GM19023 (cell line): ENCODE results near the gene MTCL1.

Experiments used
- ATAC-seq: cut with Tn5 transposase; IDR thresholded peaks from one replicate; pipeline ENCODE4 v1.9.1; 2021; ENCODE audit warnings: mild to moderate bottlenecking, moderate library complexity; ENCODE audit not compliant: unreplicated experiment

Gene MTCL1

DNA sequence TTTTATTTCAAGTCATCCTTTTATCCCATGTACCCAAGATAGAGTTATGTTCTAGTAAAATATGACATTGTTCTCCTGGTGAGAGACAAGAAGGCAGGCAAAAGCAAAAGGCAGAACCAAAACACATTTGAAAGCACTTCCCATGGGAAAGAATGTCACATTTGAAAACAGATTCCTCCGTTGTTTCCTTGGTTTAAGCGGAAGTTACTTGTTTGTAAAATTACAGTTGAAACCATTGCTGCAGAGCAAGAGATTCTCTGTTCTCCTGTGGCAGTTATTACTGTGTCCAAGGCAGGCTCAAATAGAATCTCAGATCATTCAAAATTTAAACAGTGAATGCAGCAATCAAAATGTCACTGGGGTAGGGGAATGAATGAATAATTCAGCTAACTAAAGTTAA lies 149.6 kb downstream of the MTCL1 start:
- no peak for ATAC-seq

DNA sequence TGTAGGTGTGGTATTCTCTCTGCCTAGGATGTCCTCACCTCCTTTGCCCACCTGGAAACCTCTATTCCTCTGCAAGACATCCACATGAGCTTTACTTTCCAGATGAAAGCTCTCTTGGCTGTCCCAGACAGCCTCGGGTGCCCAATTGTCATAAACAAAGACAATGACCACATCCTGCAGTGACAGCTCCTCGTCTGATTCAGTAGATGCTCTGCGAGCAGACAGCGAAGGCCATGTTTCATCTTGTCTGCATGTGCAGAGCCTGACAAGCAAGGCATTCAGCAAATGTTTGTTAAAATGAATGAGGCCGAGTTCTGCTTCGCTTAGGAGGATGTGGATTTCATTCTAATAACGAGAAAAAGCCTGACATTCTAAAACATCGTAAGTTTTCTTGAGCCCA lies 150.9 kb downstream of the MTCL1 start:
- ATAC-seq = no peak

DNA sequence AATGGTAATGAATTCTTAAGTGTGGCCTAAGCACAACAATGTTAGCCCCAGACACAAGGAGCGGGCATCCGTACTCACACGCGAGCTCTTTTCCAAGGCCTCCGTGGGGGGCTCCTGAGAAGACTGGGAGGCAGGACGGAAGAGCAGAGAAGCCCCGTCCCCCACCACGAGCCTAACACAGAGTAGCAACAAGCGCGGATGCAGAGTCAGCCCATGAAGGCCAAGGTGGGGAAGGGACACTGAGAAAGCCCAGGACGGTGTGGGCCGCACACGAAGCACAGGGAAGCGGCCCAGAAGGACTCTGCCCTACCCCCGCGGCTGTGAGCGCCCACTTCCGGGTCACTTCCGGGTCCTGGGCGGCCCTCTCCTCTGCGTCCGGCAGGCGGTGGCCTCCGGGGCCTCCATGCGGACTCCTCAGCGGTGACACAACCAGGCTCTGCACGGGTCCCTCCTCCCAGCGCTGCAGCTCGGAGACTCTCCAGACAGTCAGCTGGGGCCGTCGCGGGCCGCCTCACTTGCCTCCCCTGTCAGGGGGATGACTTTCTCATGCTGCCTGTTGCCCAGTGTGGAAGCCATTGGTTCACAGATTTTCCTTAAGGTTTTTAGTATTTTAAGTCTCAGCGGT lies 151.5 kb downstream of the MTCL1 start:
- ATAC-seq = no peak

DNA sequence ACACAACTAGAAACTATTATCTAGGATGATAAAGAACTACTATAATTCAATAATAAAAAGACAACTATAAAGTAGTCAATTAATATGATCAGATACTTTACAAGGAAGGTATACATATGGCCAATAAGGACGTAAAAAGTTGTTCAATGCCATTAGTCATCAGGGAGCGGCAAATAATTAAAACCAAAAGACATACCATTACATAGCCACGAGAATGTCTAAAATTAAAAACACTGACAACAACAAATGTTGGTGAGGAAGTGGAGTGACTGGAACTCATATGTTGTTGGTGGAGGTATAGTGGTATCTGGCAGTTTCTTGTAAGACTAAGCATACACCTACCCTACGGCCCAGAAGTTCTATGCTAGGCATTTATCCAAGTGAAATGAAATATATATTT lies 152.4 kb downstream of the MTCL1 start:
- no peak for ATAC-seq

DNA sequence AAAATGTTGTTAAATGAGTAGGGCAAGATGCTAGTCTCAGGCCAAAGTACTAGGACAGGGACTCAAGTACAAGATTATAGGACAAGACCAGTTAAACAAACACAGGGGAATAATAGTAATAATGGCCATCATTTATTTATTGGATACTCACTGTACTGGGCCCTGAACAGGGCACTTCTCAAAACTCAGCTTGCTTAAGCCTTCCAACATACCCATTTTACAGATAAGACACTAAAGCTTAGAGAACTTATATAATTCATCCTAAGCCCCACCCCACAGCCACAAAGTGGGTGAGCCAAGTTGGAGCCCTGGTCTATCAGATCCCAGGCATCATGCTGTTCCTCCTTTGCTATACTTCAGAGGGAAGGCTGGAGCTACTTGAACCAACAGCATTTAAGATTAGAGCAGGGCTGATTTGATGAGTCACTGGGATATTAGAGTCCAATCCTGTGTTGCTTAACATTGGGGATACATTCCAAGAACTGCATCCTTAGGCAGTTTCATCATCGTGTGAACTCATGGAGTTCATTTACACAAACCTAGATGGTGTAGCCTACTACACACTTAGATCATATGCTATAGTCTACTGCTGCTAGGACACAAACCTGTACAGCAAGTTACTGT lies 153.6 kb downstream of the MTCL1 start:
- ATAC-seq = no peak

DNA sequence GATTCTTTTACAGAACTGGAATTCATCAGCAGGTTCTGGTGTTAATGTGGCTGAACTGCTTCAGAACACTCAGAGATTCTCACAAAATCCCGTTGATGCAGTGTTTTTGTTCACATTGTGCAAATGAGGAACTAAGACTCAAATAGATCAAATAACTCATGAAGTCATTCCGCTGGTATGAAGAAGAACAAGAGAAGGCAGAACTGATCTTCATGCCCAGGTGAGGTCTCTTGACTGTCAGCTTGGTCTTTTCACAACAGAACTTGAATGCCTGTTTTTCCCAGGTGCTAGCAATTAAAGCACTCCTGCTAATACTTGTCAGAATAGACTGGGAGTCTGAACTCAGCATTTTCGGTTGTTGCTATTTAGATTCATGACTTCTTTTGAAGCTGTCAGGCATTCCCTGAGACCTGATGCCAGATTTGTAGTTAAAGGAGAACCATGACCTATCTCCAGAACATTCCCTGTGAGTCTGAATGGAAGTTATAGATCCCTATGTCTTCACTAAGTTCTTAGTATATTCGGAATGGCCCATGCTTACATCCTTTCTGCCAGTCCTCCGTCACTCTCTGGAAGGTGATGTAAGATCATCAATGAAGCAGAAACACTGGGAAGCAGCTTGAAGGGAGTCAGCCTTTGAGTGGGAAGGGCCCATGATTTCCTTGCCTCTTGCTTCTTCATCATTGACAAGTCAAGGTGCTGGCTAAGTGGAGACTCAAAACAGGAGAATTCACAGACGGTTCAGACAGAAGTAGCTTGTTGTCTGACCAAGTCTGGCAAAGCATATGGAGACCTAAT lies 155.7 kb downstream of the MTCL1 start:
- no peak for ATAC-seq

DNA sequence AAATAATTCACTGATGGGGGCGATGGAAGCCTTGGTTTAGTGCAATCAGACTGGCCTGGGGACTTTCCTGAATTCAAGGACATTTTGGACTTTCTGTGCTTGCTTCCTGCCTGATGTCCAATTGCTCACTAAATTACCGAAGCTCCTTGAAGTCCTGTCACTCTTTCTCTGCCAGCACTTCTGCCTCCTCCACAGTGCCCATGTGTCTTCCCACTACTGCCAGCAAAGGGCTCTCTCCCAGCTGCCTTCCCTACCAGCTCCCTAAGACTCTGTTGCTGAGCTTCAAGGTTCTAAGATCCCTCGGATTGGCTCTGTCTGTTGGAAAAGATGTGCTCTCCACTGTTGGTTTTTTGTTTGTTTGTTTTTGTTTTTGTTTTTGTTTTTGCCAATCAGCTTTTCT lies 158.1 kb downstream of the MTCL1 start:
- no peak for ATAC-seq

DNA sequence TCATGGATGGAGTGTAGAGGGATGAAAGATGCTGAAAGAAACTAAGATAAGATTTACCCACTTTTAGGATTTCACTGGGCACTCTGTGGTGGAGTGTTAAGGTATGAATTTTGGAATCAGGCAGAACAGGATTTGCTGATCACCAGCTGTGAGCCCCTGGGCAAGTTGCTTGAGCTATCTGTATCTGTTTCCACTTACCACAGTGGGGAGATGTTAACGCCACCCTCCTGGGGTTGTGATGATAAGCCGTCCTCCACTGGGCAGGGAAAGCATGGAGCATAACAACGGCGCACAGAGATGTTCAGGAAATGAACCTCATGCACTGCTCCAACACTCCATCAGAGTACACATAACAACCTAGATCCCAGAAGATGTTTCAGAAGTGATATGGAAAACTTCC lies 160.6 kb downstream of the MTCL1 start:
- ATAC-seq = no peak

DNA sequence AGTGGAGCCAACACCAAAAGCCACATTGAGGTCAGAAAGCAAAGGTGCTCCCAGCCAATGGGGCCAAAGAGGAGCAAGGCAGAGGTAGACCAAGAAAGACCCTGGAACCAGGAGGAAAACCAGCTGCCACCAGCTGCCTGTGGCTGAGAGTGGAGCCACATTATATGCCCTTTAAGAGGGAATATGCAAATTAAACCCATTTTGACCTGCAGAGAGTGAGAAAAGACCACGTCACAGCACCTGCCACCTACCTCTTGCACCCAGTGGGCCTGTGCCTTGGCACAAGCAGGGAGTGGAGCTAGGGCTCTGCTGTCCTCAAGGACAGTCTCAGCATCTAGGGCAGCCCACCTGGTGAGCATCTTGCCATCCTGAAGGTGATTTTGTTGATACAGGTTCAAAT lies 161.3 kb downstream of the MTCL1 start:
- no peak for ATAC-seq

DNA sequence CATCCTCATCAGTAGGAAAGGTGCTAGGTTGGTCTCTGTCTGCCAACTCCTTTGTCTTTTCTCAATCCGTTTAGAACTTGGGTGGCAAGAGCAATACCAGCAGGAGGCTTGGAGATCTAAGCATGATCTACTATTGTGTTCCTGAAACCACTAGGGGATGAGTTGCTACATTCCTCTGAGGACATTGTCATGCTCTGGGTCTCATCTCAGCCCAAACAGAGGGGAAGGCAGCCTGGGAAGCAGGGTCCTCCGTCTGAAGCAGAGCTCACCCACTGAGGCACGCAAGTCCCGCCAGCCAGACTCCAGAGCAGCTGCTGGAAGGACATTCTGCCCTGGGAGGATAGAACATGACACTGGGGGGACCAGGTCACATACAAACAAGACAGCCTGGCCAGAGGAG lies 162.9 kb downstream of the MTCL1 start:
- ATAC-seq = no peak

DNA sequence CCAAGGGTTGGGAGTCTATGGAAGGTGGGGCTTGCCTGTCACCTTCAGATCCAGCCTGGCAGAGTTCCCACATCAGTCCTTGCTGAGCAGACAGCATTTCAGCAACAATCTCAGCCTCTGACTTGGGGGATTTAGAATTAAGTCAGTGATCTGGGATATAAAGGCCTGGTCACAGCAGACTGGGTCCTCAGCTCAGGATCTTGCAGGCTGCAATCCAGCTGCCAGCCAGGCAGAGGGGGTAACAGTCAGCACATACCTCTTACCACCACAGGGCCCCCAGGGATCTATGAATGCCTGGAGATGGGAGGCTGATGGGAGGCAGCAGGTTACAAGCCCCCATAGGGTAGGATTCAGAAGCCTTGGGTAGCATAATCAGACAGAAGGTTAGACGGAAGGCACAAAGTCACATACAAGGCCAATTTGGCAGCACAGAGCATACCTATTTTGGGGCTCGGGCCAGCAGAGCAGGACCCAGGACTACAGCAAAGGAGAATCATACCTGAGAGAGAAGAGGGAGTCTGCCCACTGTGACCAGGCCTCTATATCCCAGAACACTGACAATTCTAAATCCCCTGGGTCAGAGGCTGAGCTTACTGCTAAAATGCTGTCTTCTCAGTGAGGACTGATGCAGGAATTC lies 163.5 kb downstream of the MTCL1 start:
- no peak for ATAC-seq

DNA sequence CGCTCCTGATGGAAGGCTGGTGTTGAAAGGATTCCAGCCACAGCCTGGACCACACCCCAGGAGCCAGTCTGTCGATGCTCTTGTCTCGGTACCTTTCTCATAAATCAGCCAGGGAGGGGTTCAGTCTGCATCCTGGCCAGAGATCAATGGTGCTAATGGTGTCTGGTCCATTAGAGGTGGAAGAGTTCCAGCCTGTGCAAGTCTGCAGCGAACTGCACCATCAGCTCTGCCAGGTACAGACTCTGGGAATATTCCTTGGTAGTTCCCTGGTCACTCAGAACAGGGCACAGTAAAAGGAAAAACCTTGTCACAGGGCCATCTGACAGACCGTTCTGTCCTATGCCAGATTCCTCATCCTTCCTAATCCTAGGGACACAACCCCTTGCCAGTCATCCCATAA lies 164.3 kb downstream of the MTCL1 start:
- no peak for ATAC-seq

DNA sequence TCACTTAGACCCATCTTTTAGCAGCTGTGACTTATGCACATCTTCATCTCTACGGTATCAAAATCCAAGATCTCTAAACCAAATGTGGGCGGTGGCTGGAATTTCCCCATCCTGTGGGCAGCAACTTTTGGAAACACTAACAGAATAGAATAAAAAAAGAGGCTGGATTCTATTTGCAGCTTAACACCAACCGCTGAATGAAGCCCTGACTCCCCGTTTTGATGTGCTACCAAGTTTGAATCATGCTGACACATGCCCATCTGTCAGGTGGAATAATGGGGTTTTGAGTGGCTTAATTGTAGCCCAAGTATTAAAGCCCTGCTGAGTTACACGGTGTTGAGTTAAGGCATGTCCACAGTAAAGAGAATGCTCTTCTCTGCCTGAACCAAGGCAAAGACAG lies 165.2 kb downstream of the MTCL1 start:
- no peak for ATAC-seq

DNA sequence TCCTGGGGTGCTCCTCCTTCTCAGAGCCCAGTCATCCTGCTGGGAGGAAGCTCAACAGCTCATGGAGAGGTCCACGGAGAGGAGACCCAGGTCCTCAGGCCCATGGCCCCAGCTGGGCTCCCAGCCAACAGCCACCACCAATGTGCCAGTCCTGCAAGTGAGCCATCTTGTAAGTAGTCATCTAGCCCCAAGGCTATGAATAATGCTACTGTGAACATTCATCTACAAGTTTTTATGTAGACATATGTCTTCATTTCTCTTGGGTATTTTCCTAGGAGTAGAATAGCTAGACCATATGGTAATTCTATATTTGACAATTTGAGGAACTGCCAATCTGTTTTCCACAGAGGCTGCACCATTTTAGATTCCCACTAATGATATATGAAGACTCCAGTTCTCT lies 166.1 kb downstream of the MTCL1 start:
- no peak for ATAC-seq

DNA sequence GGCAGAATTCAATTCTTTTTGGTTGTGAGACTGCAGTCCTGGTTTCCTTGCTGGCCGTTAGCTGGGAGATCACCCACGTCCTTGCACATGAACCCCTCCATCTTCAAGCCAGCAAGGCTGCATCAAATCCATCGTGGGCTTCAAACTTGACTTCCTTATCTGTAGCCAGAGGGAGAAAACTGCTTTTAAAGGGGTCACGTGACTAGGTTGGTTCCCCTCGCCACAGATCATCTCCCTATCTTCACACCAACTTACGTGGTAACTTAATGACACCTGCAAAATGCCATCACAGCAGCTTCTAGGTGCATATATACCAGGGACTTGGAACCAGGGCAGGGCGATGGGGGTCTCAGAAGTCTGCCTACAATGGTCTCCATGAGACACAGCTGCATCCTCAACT lies 169.5 kb downstream of the MTCL1 start:
- ATAC-seq = no peak

DNA sequence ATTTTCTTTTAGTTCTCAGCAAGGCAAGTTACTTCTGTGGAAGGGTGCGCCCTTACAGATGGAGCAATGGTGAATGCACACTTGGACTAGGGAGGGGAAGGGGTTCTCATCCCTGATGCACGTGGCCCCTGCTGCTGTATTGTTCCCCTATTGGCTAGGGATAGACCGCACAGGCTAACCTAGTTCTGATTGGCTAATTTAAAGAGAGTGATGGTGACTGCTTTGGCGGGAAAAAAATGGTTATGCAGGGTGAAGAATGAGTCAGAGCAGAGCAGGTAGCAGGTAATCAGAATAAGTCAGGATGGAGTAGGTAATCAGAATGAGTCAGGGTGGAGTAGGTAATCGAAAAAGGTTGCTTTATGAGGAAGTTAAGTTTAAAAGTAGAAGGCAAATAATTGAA lies 171.5 kb downstream of the MTCL1 start:
- no peak for ATAC-seq

DNA sequence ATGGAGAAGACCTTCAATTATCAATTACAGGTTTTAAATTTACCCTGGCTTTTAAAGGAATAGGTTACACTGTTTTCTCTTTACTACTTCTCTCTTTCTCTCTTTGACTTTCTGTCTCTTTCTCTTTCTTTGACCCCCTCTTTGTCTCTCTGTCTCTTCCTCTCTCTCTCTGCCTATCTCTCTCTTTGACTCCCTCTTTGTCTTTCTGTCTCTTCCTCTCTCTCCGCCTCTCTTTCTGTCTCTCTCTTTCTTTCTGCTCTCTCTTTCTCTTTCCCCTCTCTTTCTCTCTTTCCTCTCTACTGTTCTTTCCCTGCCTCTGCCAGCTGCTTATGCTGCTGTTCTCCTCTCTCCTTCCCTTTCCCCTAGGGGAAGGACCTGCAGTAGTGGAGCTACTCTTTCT lies 175.7 kb downstream of the MTCL1 start:
- no peak for ATAC-seq
